ENCODE results near the gene GNA12.
A peak's percentile ranks its signal among the peaks of the same experiment; 100 is the strongest.

DNA sequence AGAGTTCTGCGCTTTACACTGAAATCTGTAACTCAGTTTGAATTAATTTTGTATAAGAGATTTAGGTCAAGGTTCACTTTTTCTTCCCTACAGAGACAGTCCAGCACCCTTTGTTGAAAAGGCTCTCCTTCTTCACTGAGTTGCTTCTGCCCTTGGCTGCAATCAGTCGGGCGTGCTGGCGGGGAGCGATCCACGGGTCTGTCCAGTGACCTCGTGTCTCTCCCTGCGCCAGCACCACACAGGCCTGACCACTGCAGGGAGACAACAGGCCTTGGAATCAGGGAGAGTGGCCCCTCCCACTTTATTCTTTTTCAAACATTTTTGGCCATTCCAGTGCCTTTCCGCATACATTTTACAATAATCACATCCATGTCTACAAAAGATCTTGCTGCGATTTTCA lies 89.2 kb downstream of the GNA12 start:
- no peak for TF ChIP-seq RNF2 (IDR thresholded peaks at IDR 0.05)
- no peak for TF ChIP-seq TCFL5 (CRISPR knock-in tag; conservative IDR thresholded peaks at IDR 0.05)
- TF ChIP-seq, protein P1, sequence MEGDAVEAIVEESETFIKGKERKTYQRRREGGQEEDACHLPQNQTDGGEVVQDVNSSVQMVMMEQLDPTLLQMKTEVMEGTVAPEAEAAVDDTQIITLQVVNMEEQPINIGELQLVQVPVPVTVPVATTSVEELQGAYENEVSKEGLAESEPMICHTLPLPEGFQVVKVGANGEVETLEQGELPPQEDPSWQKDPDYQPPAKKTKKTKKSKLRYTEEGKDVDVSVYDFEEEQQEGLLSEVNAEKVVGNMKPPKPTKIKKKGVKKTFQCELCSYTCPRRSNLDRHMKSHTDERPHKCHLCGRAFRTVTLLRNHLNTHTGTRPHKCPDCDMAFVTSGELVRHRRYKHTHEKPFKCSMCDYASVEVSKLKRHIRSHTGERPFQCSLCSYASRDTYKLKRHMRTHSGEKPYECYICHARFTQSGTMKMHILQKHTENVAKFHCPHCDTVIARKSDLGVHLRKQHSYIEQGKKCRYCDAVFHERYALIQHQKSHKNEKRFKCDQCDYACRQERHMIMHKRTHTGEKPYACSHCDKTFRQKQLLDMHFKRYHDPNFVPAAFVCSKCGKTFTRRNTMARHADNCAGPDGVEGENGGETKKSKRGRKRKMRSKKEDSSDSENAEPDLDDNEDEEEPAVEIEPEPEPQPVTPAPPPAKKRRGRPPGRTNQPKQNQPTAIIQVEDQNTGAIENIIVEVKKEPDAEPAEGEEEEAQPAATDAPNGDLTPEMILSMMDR (IDR thresholded peaks at IDR 0.05 in 2 of 3, conservative IDR thresholded peaks at IDR 0.05 in 1 of 3; ENCODE audit: insufficient read depth in 2 of 3, low read depth in 1 of 3, low read length in 3 of 3): 0 out of 6 replicates have a peak, but pooled peaks of 1 of the 3 experiments have one; percentile 11
- TF ChIP-seq NFRKB (IDR thresholded peaks at IDR 0.05; ENCODE audit: low read depth): no peak
- TF ChIP-seq SIN3A (IDR thresholded peaks at IDR 0.05; ENCODE audit: borderline replicate concordance in 2 of 2, control insufficient read depth in 1 of 2, low read depth in 2 of 2, low read length in 2 of 2): no peak
- no peak for TF ChIP-seq MBD2 (IDR thresholded peaks at IDR 0.05; ENCODE audit: borderline replicate concordance, low read depth)
- TF ChIP-seq ZNF133 (CRISPR knock-in tag; IDR thresholded peaks at IDR 0.05): no peak
- TF ChIP-seq SMC3 (conservative IDR thresholded peaks at IDR 0.05; ENCODE audit: insufficient read depth, low read depth, low read length): no peak
- no peak for TF ChIP-seq MTA1 (IDR thresholded peaks at IDR 0.05; ENCODE audit: borderline replicate concordance)
- no peak for TF ChIP-seq DMBX1 (CRISPR knock-in tag; IDR thresholded peaks at IDR 0.05; ENCODE audit: borderline replicate concordance)
- TF ChIP-seq POLR2A (conservative IDR thresholded peaks at IDR 0.05): no peak
- no peak for TF ChIP-seq SAFB2 (IDR thresholded peaks at IDR 0.05; ENCODE audit: borderline replicate concordance, low read depth, low read length, severe bottlenecking)

Data from K562 (cell line).